Adipocyte (in vitro differentiated cells): ENCODE measurements around the gene RUNX1.

Source experiments
- DNase-seq: peaks from one replicate; pipeline ENCODE4 v3.0.0-alpha.2; 2015; ENCODE audit warnings: low read depth
- H3K27me3 ChIP-seq: replicated peaks from 2 replicates; pipeline ENCODE4 v1.7.0; 2013; ENCODE audit warnings: mild to moderate bottlenecking, low read length, moderate library complexity; ENCODE audit not compliant: control insufficient read depth, insufficient read depth
- H3K36me3 ChIP-seq: 2 replicates; pipeline ENCODE4 v1.7.0; 2013; ENCODE audit warnings: low read length, mild to moderate bottlenecking, moderate library complexity; ENCODE audit not compliant: control insufficient read depth, insufficient read depth, severe bottlenecking
- H3K4me1 ChIP-seq: 2 replicates; pipeline ENCODE4 v1.7.0; 2013; ENCODE audit warnings: mild to moderate bottlenecking, low read length, moderate library complexity; ENCODE audit not compliant: control insufficient read depth, insufficient read depth
- H3K4me3 ChIP-seq: 2 replicates; pipeline ENCODE4 v1.7.0; 2013; ENCODE audit warnings: mild to moderate bottlenecking, low read length, moderate library complexity
- H3K9ac ChIP-seq: 2 replicates; pipeline ENCODE4 v1.7.0; 2013; ENCODE audit warnings: mild to moderate bottlenecking, low read length, moderate library complexity
- H3K9me3 ChIP-seq: 2 replicates; pipeline ENCODE4 v1.7.0; 2013; ENCODE audit warnings: mild to moderate bottlenecking, low read length, moderate library complexity; ENCODE audit not compliant: control insufficient read depth

RUNX1 gene

GRCh38 chr21:35081861-35082260 is 32.8 kb upstream of the RUNX1 start:
- Histone ChIP-seq H3K4me1 (peaks cover 22% of the 10 kb centered on the region), H3K4me3 (no peak overlapping the region), H3K9me3 (no peaks in the 10 kb centered on the region), H3K27me3 (no peaks in the 10 kb centered on the region), H3K9ac (no peak overlapping the region), H3K36me3 (no peaks in the 10 kb centered on the region)
- DNase-seq = no peak

- Histone ChIP-seq H3K36me3 (no peaks in the 10 kb centered on the region), H3K27me3 (no peaks in the 10 kb centered on the region), H3K4me3 (no peak overlapping the region), H3K9ac (no peak overlapping the region), H3K9me3 (peaks cover 3% of the 10 kb centered on the region), H3K4me1 (no peaks in the 10 kb centered on the region)
- DNase-seq = no peak
These were observed 30.1 kb upstream of the RUNX1 start for GRCh38 chr21:35079181-35079580.

- Histone ChIP-seq H3K4me1 (peaks cover 5% of the 10 kb centered on the region), H3K4me3 (no peak overlapping the region), H3K36me3 (no peaks in the 10 kb centered on the region), H3K27me3 (no peaks in the 10 kb centered on the region), H3K9ac (no peak overlapping the region), H3K9me3 (peaks cover 3% of the 10 kb centered on the region)
- no peak for DNase-seq
These were observed 28.9 kb upstream of the RUNX1 start for GRCh38 chr21:35077975-35078374.

- no peaks in the 10 kb centered on the region for H3K27me3 ChIP-seq
- peaks cover 10% of the 10 kb centered on the region for H3K4me1 ChIP-seq
- no peak overlapping the region for H3K9ac ChIP-seq
- no peak overlapping the region for H3K4me3 ChIP-seq
- no peak for DNase-seq
- H3K36me3 ChIP-seq = no peaks in the 10 kb centered on the region
- H3K9me3 ChIP-seq = peaks cover 3% of the 10 kb centered on the region
These were observed 28.4 kb upstream of the RUNX1 start for GRCh38 chr21:35077466-35077865.

GRCh38 chr21:35075546-35075945 is 26.4 kb upstream of the RUNX1 start:
- no peak for DNase-seq
- peaks cover 3% of the 10 kb centered on the region for H3K9me3 ChIP-seq
- no peaks in the 10 kb centered on the region for H3K27me3 ChIP-seq
- H3K36me3 ChIP-seq = no peaks in the 10 kb centered on the region
- H3K4me1 ChIP-seq = peaks cover 12% of the 10 kb centered on the region
- no peak overlapping the region for H3K9ac ChIP-seq
- no peak overlapping the region for H3K4me3 ChIP-seq

GRCh38 chr21:35072960-35073359 is 23.9 kb upstream of the RUNX1 start:
- Histone ChIP-seq H3K4me1 (peaks cover 12% of the 10 kb centered on the region), H3K27me3 (no peaks in the 10 kb centered on the region), H3K4me3 (peak overlapping the region; percentile 61), H3K36me3 (no peaks in the 10 kb centered on the region), H3K9me3 (peaks cover 3% of the 10 kb centered on the region), H3K9ac (peak overlapping the region; percentile 75)
- peak; percentile 93 for DNase-seq

GRCh38 chr21:35072557-35072956 is 23.5 kb upstream of the RUNX1 start:
- H3K9ac ChIP-seq = peak overlapping the region; percentile 75
- no peaks in the 10 kb centered on the region for H3K27me3 ChIP-seq
- peak overlapping the region; percentile 61 for H3K4me3 ChIP-seq
- H3K4me1 ChIP-seq = peaks cover 12% of the 10 kb centered on the region
- peaks cover 3% of the 10 kb centered on the region for H3K9me3 ChIP-seq
- H3K36me3 ChIP-seq = no peaks in the 10 kb centered on the region
- no peak for DNase-seq

- no peak for DNase-seq
- Histone ChIP-seq H3K27me3 (no peaks in the 10 kb centered on the region), H3K9me3 (peaks cover 3% of the 10 kb centered on the region), H3K4me1 (peaks cover 12% of the 10 kb centered on the region), H3K36me3 (no peaks in the 10 kb centered on the region), H3K9ac (no peak overlapping the region), H3K4me3 (no peak overlapping the region)
These were observed 22.2 kb upstream of the RUNX1 start for GRCh38 chr21:35071347-35071746.

GRCh38 chr21:35070436-35070835 is 21.3 kb upstream of the RUNX1 start:
- H3K27me3 ChIP-seq = no peaks in the 10 kb centered on the region
- no peak overlapping the region for H3K4me3 ChIP-seq
- H3K9me3 ChIP-seq = peaks cover 3% of the 10 kb centered on the region
- no peak overlapping the region for H3K9ac ChIP-seq
- DNase-seq = no peak
- H3K36me3 ChIP-seq = no peaks in the 10 kb centered on the region
- peaks cover 12% of the 10 kb centered on the region for H3K4me1 ChIP-seq

GRCh38 chr21:35066824-35067223 is 17.7 kb upstream of the RUNX1 start:
- no peak overlapping the region for H3K4me3 ChIP-seq
- H3K27me3 ChIP-seq = no peaks in the 10 kb centered on the region
- no peak for DNase-seq
- no peaks in the 10 kb centered on the region for H3K9me3 ChIP-seq
- H3K36me3 ChIP-seq = no peaks in the 10 kb centered on the region
- no peak overlapping the region for H3K9ac ChIP-seq
- no peaks in the 10 kb centered on the region for H3K4me1 ChIP-seq

- Histone ChIP-seq H3K27me3 (no peaks in the 10 kb centered on the region), H3K36me3 (no peaks in the 10 kb centered on the region), H3K9ac (no peak overlapping the region), H3K4me3 (no peak overlapping the region), H3K9me3 (no peaks in the 10 kb centered on the region), H3K4me1 (peaks cover 5% of the 10 kb centered on the region)
- no peak for DNase-seq
These were observed 14.5 kb upstream of the RUNX1 start for GRCh38 chr21:35063428-35064172.

- peaks cover 9% of the 10 kb centered on the region for H3K4me1 ChIP-seq
- H3K36me3 ChIP-seq = no peaks in the 10 kb centered on the region
- no peaks in the 10 kb centered on the region for H3K9me3 ChIP-seq
- no peaks in the 10 kb centered on the region for H3K27me3 ChIP-seq
- no peak for DNase-seq
- no peak overlapping the region for H3K4me3 ChIP-seq
- no peak overlapping the region for H3K9ac ChIP-seq
These were observed 12.9 kb upstream of the RUNX1 start for GRCh38 chr21:35062016-35062415.
